HG02840 (cell line): ENCODE data around the gene TMEM72.

ENCODE experiments used
- ATAC-seq: cut with Tn5 transposase; IDR thresholded peaks from one replicate; pipeline ENCODE4 v1.9.1; 2021; ENCODE audit warnings: mild to moderate bottlenecking, moderate library complexity, moderate number of reproducible peaks; ENCODE audit not compliant: unreplicated experiment, low FRiP score

The TMEM72 gene

GRCh38 chr10:44965104-44965503, 54.0 kb downstream of the TMEM72 start:
- no peak for ATAC-seq

GRCh38 chr10:44965651-44966097, 54.5 kb downstream of the TMEM72 start:
- ATAC-seq = peak; percentile 34

- ATAC-seq = peak; percentile 38
Observed at GRCh38 chr10:44966129-44966815, 55.1 kb downstream of the TMEM72 start.

GRCh38 chr10:44966816-44967509, 55.8 kb downstream of the TMEM72 start:
- no peak for ATAC-seq

- no peak for ATAC-seq
Observed at GRCh38 chr10:44967616-44968015, 56.5 kb downstream of the TMEM72 start.

GRCh38 chr10:44968091-44968490, 57.0 kb downstream of the TMEM72 start:
- no peak for ATAC-seq

- ATAC-seq = no peak
Observed at GRCh38 chr10:44968500-44969400, 57.6 kb downstream of the TMEM72 start.

GRCh38 chr10:44969854-44970253, 58.7 kb downstream of the TMEM72 start:
- ATAC-seq = no peak

- ATAC-seq = no peak
Observed at GRCh38 chr10:44970812-44971395, 59.8 kb downstream of the TMEM72 start.

- no peak for ATAC-seq
Observed at GRCh38 chr10:44971434-44971833, 60.3 kb downstream of the TMEM72 start.

- no peak for ATAC-seq
Observed at GRCh38 chr10:44971935-44972757, 61.0 kb downstream of the TMEM72 start.

GRCh38 chr10:44972874-44973306, 61.8 kb downstream of the TMEM72 start:
- no peak for ATAC-seq

GRCh38 chr10:44973323-44974081, 62.4 kb downstream of the TMEM72 start:
- ATAC-seq = no peak

- no peak for ATAC-seq
Observed at GRCh38 chr10:44974082-44974627, 63.0 kb downstream of the TMEM72 start.

GRCh38 chr10:44974628-44975430, 63.7 kb downstream of the TMEM72 start:
- peak; percentile 58 for ATAC-seq

GRCh38 chr10:44975431-44976331, 64.5 kb downstream of the TMEM72 start:
- no peak for ATAC-seq
